ENCODE measurements around the gene UBE2G2.

- TF ChIP-seq, protein P1, sequence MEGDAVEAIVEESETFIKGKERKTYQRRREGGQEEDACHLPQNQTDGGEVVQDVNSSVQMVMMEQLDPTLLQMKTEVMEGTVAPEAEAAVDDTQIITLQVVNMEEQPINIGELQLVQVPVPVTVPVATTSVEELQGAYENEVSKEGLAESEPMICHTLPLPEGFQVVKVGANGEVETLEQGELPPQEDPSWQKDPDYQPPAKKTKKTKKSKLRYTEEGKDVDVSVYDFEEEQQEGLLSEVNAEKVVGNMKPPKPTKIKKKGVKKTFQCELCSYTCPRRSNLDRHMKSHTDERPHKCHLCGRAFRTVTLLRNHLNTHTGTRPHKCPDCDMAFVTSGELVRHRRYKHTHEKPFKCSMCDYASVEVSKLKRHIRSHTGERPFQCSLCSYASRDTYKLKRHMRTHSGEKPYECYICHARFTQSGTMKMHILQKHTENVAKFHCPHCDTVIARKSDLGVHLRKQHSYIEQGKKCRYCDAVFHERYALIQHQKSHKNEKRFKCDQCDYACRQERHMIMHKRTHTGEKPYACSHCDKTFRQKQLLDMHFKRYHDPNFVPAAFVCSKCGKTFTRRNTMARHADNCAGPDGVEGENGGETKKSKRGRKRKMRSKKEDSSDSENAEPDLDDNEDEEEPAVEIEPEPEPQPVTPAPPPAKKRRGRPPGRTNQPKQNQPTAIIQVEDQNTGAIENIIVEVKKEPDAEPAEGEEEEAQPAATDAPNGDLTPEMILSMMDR (IDR thresholded peaks at IDR 0.05; ENCODE audit: low read depth, low read length), result no peak
- TF ChIP-seq, protein P2, sequence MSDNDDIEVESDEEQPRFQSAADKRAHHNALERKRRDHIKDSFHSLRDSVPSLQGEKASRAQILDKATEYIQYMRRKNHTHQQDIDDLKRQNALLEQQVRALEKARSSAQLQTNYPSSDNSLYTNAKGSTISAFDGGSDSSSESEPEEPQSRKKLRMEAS (IDR thresholded peaks at IDR 0.05; ENCODE audit: low read depth, low read length), result no peak
- TF ChIP-seq POLR2A (IDR thresholded peaks at IDR 0.05; ENCODE audit: extremely low read depth, insufficient read length), result no peak
Observed at GRCh38 chr21:44815852-44816628, 14.4 kb upstream of the UBE2G2 start.

All from NB4 (cell line).